ENCODE measurements around the gene MCM5.
"Not testable (repeated sequence)": the region's sequence is repeated elsewhere in the genome, so short reads cannot be mapped to it uniquely, and the experiment has no call there.

The MCM5 gene

GRCh38 chr22:35454416-35455054 lies 54.6 kb downstream of the MCM5 start:
- no peak for DNase-seq

- DNase-seq = no peak
Measured at GRCh38 chr22:35455529-35455928, 55.6 kb downstream of the MCM5 start.

GRCh38 chr22:35456757-35457156 lies 56.8 kb downstream of the MCM5 start:
- DNase-seq = no peak

GRCh38 chr22:35457729-35458546 lies 58.0 kb downstream of the MCM5 start:
- DNase-seq = no peak

- no peak for DNase-seq
Measured at GRCh38 chr22:35458547-35459422, 58.8 kb downstream of the MCM5 start.

- no peak for DNase-seq
Measured at GRCh38 chr22:35459423-35459894, 59.5 kb downstream of the MCM5 start.

GRCh38 chr22:35459976-35460375 lies 60.0 kb downstream of the MCM5 start:
- not testable (repeated sequence) for DNase-seq

- no peak for DNase-seq
Measured at GRCh38 chr22:35460688-35461087, 60.7 kb downstream of the MCM5 start.

GRCh38 chr22:35462498-35463230 lies 62.7 kb downstream of the MCM5 start:
- no peak for DNase-seq

GRCh38 chr22:35463231-35463933 lies 63.4 kb downstream of the MCM5 start:
- DNase-seq = no peak

GRCh38 chr22:35464399-35464798 lies 64.5 kb downstream of the MCM5 start:
- DNase-seq = no peak

- no peak for DNase-seq
Measured at GRCh38 chr22:35465109-35465701, 65.3 kb downstream of the MCM5 start.

- DNase-seq = no peak
Measured at GRCh38 chr22:35467681-35468434, 67.9 kb downstream of the MCM5 start.

GRCh38 chr22:35470903-35471321 lies 71.0 kb downstream of the MCM5 start:
- no peak for DNase-seq

GRCh38 chr22:35471566-35471965 lies 71.6 kb downstream of the MCM5 start:
- not testable (repeated sequence) for DNase-seq

- DNase-seq = no peak
Measured at GRCh38 chr22:35472488-35472887, 72.5 kb downstream of the MCM5 start.

- DNase-seq = no peak
Measured at GRCh38 chr22:35473971-35474370, 74.0 kb downstream of the MCM5 start.
